GM23338 (cell line): Measurements from ENCODE around the gene CCL15. TPM values are rescaled to one million over a fixed set of nuclear protein-coding genes. Genes with fewer than 3 reads are reported as not detected.

Experiments used
- ATAC-seq: fragments of 200-7000 bp; cut with Tn5 transposase; 3 replicates; pipeline ENCODE4 v1.9.1; 2020
- DNase-seq: peaks from one replicate; pipeline ENCODE4 v3.0.0-alpha.2; 2015; ENCODE audit warnings: low spot score
- H2AFZ ChIP-seq: fragments of 200-600 bp; sonication (generic); 2 replicates; pipeline ENCODE4 v1.8.0; 2016; ENCODE audit warnings: antibody characterized with exemption, mild to moderate bottlenecking, moderate library complexity
- H3F3A ChIP-seq: fragments of 200-600 bp; sonication (generic); replicated peaks from 2 replicates; pipeline ENCODE4 v1.8.0; 2017; ENCODE audit warnings: antibody characterized with exemption, mixed run types, low read depth
- H3K27ac ChIP-seq: fragments of 200-600 bp; sonication (generic); 2 replicates; pipeline ENCODE4 v1.6.1; 2016; ENCODE audit warnings: low read depth
- H3K27me3 ChIP-seq: fragments of 200-600 bp; sonication (generic); 2 replicates; pipeline ENCODE4 v1.8.0; 2016; ENCODE audit warnings: mild to moderate bottlenecking, mixed run types, moderate library complexity; ENCODE audit not compliant: insufficient read depth
- H3K36me3 ChIP-seq: fragments of 200-600 bp; sonication (generic); 2 replicates; pipeline ENCODE4 v1.8.0; 2016; ENCODE audit warnings: mild to moderate bottlenecking; ENCODE audit not compliant: insufficient read depth
- H3K4me1 ChIP-seq: fragments of 200-600 bp; sonication (generic); 2 replicates; pipeline ENCODE4 v1.8.0; 2016; ENCODE audit warnings: mild to moderate bottlenecking, moderate library complexity; ENCODE audit not compliant: insufficient read depth
- H3K4me2 ChIP-seq: fragments of 200-600 bp; sonication (generic); 2 replicates; pipeline ENCODE4 v1.7.1; 2017; ENCODE audit warnings: mixed run types
- H3K4me3 ChIP-seq: fragments of 200-600 bp; sonication (generic); 2 replicates; pipeline ENCODE4 v1.6.1; 2016; ENCODE audit warnings: mixed run types
- H3K79me2 ChIP-seq: fragments of 200-600 bp; sonication (generic); replicated peaks from 2 replicates; pipeline ENCODE4 v1.8.0; 2017; ENCODE audit warnings: mild to moderate bottlenecking; ENCODE audit not compliant: insufficient read depth
- H3K9me2 ChIP-seq: fragments of 200-600 bp; sonication (generic); 2 replicates; pipeline ENCODE4 v1.8.0; 2017; ENCODE audit not compliant: insufficient read depth
- H4K20me1 ChIP-seq: fragments of 200-600 bp; sonication (generic); replicated peaks from 2 replicates; pipeline ENCODE4 v1.8.0; 2017; ENCODE audit warnings: mild to moderate bottlenecking; ENCODE audit not compliant: insufficient read depth
- H3K27ac Mint-ChIP-seq: 2 replicates; pipeline ENCODE4 v1.8.0; 2020; ENCODE audit warnings: inconsistent platforms, mild to moderate bottlenecking, moderate library complexity, mixed read lengths
- H3K27me3 Mint-ChIP-seq: 3 replicates; pipeline ENCODE4 v1.8.0; 2022; ENCODE audit warnings: low read depth, mild to moderate bottlenecking, moderate library complexity, mixed read lengths, inconsistent platforms; ENCODE audit not compliant: insufficient read depth, poor library complexity
- H3K36me3 Mint-ChIP-seq: 3 replicates; pipeline ENCODE4 v1.8.0; 2021; ENCODE audit warnings: low read depth, mild to moderate bottlenecking, inconsistent platforms, moderate library complexity, mixed read lengths
- H3K4me1 Mint-ChIP-seq: 3 replicates; pipeline ENCODE4 v1.8.0; 2020; ENCODE audit warnings: mild to moderate bottlenecking, inconsistent platforms, mixed read lengths
- H3K4me3 Mint-ChIP-seq: 3 replicates; pipeline ENCODE4 v1.8.0; 2021; ENCODE audit warnings: moderate library complexity, mild to moderate bottlenecking, inconsistent platforms, mixed read lengths
- H3K9me3 Mint-ChIP-seq: 3 replicates; pipeline ENCODE4 v1.8.0; 2020; ENCODE audit warnings: moderate library complexity, mild to moderate bottlenecking, inconsistent platforms, mixed read lengths
- CREB1 ChIP-seq: fragments of 250-450 bp; sonication (Bioruptor Pico); IDR thresholded peaks from 2 replicates; pipeline ENCODE4 v1.5.0; 2020; ENCODE audit warnings: low read depth, mild to moderate bottlenecking, moderate library complexity
- ETS1 ChIP-seq: IDR thresholded peaks from 2 replicates; pipeline ENCODE4 v1.6.1; 2016; ENCODE audit warnings: antibody characterized with exemption
- EZH2 ChIP-seq: fragments of 200-600 bp; sonication (generic); IDR thresholded peaks from one replicate; pipeline ENCODE4 v1.8.0; 2017; ENCODE audit warnings: antibody characterized with exemption, mild to moderate bottlenecking, low read depth; ENCODE audit not compliant: unreplicated experiment
- EZH2phosphoT487 ChIP-seq: fragments of 200-600 bp; sonication (generic); IDR thresholded peaks from one replicate; pipeline ENCODE4 v1.8.1; 2018; ENCODE audit warnings: antibody characterized with exemption; ENCODE audit not compliant: unreplicated experiment
- JUNB ChIP-seq: IDR thresholded peaks from one replicate; pipeline ENCODE4 v1.6.1; 2016; ENCODE audit warnings: antibody characterized with exemption; ENCODE audit not compliant: unreplicated experiment
- NANOG ChIP-seq: IDR thresholded peaks from 2 replicates; pipeline ENCODE4 v1.6.1; 2016; ENCODE audit warnings: antibody characterized with exemption, borderline replicate concordance
- POLR2AphosphoS5 ChIP-seq: IDR thresholded peaks from 2 replicates; pipeline ENCODE4 v1.6.1; 2016; ENCODE audit warnings: antibody characterized with exemption, low read depth
- REST ChIP-seq: IDR thresholded peaks from one replicate; pipeline ENCODE4 v1.6.1; 2018; ENCODE audit warnings: antibody characterized with exemption; ENCODE audit not compliant: unreplicated experiment
- STAT1 ChIP-seq: IDR thresholded peaks from one replicate; pipeline ENCODE4 v1.6.1; 2016; ENCODE audit warnings: antibody characterized with exemption; ENCODE audit not compliant: unreplicated experiment
- ZNF114 ChIP-seq: fragments of 250-450 bp; sonication (Bioruptor Pico); IDR thresholded peaks from 2 replicates; pipeline ENCODE4 v1.5.0; 2020; ENCODE audit warnings: mild to moderate bottlenecking, moderate library complexity
- ZNF331 ChIP-seq: fragments of 250-450 bp; sonication (Bioruptor Pico); IDR thresholded peaks from 2 replicates; pipeline ENCODE4 v1.5.0; 2020; ENCODE audit warnings: low read depth, mild to moderate bottlenecking, moderate library complexity
- ZNF462 ChIP-seq: fragments of 250-450 bp; sonication (Bioruptor Pico); IDR thresholded peaks from 2 replicates; pipeline ENCODE4 v1.5.0; 2020; ENCODE audit warnings: mild to moderate bottlenecking, moderate library complexity
- polyA plus RNA-seq: library from polyadenylated mRNA; unstranded; fragments of >200 nt; fragmentation: Nextera tagmentation; extraction: Ambion mirVana; gene quantifications from 2 replicates; pipeline ENCODE4 v1.2.1, GENCODE V29; 2016
- total RNA-seq: library from RNA; depleted of rRNA; stranded (reverse); fragments of >200 nt; shearing (Covaris generic); gene quantifications from 2 replicates; pipeline ENCODE4 v1.2.3, GENCODE V29; 2014
- TF ChIP-seq, protein P1 (sequence below), 2 experiments: fragments of 200-600 bp in 1 of 2; sonication (generic) in 1 of 2; conservative IDR thresholded peaks; 2 replicates each; pipeline versions ENCODE4 v1.5.1 to v1.6.1; 2016 to 2017; ENCODE audit warnings: antibody characterized with exemption in 2 of 2, low read depth in 2 of 2, mild to moderate bottlenecking in 2 of 2, moderate library complexity in 1 of 2

Gene CCL15
- total and polyA plus RNA-seq, 2 experiments from 2014 or later: not detected

- Histone ChIP-seq H3K27me3 (no peaks in the 10 kb centered on the region), H3K27ac (no peak overlapping the region), H3K4me3 (no peak overlapping the region), H3K4me1 (peaks cover 9% of the 10 kb centered on the region; the same call in 1 of the 2 replicates), H3K79me2 (no peaks in the 10 kb centered on the region), H3K4me2 (no peak overlapping the region), H3K9me2 (peaks cover 4% of the 10 kb centered on the region; the same call in 1 of the 2 replicates), H3F3A (no peaks in the 10 kb centered on the region), H4K20me1 (no peaks in the 10 kb centered on the region), H3K36me3 (no peaks in the 10 kb centered on the region), H2AFZ (no peak overlapping the region)
- H3K27ac Mint-ChIP-seq: no peak overlapping the region
- no peak for ATAC-seq
- H3K9me3 Mint-ChIP-seq: no peaks in the 10 kb centered on the region
- H3K4me1 Mint-ChIP-seq: peaks cover 6% of the 10 kb centered on the region
- DNase-seq: no peak
- H3K27me3 Mint-ChIP-seq: peaks cover 4% of the 10 kb centered on the region
- TF ChIP-seq CREB1 (CRISPR knock-in tag) (no peak), NANOG (no peak), EZH2 (no peak), POLR2AphosphoS5 (no peak), ZNF331 (no peak), ETS1 (no peak), ZNF462 (CRISPR knock-in tag) (no peak), REST (no peak), EZH2phosphoT487 (no peak), JUNB (no peak), STAT1 (no peak), ZNF114 (no peak)
- TF ChIP-seq, protein P1, sequence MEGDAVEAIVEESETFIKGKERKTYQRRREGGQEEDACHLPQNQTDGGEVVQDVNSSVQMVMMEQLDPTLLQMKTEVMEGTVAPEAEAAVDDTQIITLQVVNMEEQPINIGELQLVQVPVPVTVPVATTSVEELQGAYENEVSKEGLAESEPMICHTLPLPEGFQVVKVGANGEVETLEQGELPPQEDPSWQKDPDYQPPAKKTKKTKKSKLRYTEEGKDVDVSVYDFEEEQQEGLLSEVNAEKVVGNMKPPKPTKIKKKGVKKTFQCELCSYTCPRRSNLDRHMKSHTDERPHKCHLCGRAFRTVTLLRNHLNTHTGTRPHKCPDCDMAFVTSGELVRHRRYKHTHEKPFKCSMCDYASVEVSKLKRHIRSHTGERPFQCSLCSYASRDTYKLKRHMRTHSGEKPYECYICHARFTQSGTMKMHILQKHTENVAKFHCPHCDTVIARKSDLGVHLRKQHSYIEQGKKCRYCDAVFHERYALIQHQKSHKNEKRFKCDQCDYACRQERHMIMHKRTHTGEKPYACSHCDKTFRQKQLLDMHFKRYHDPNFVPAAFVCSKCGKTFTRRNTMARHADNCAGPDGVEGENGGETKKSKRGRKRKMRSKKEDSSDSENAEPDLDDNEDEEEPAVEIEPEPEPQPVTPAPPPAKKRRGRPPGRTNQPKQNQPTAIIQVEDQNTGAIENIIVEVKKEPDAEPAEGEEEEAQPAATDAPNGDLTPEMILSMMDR (conservative IDR thresholded peaks at IDR 0.05; ENCODE audit: low read depth in 2 of 2): no peak
- no peaks in the 10 kb centered on the region for H3K36me3 Mint-ChIP-seq
- no peak overlapping the region for H3K4me3 Mint-ChIP-seq
Observed at GRCh38 chr17:36034127-36034526, 32.8 kb upstream of the CCL15 start.
